ENCODE measurements around the gene KPRP. TPM values are rescaled to one million over a fixed set of nuclear protein-coding genes. Genes with fewer than 3 reads are reported as not detected.

KPRP gene
- total RNA-seq, 1 experiment from 2014 or later, result not detected

DNA sequence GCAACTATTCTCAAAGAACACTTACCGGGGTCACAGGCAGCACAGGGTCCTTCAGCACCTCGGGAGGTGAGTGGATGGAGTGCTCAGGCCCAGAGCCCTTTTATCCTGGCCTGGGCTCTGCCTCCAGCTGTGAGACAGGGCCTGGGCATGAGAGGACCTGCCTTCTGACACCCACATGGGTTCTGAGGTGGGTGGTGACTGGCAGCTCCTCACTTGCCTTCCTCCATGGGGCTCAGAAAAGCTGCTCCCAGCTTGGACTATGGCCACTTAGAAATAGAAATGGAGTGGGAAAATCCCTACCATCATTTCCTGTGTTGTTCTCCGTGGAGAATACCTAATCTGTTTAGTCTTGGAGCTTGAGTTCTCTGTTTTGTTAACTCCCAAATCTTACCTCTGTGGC lies 48.8 kb downstream of the KPRP start, which contains the start of gene LCE1C:
Gene LCE1C (minus strand): TSS at position 76 of the 400 bp plus-strand sequence. CDS start 1,173 bp downstream, outside the sequence.
- H2BK5ac ChIP-seq (ENCODE audit: insufficient read length, low read length), result no peak within 1 kb of the TSS
- no peaks in the 10 kb centered on the region for H3K4me1 ChIP-seq (ENCODE audit: insufficient read depth, low read length)
- H3K9me3 Mint-ChIP-seq, result peaks cover 83 to 84% of the 10 kb centered on the region in 2 experiments
- H3K79me1 ChIP-seq (ENCODE audit: insufficient read depth, low read depth, low read length, poor library complexity, severe bottlenecking), result no peaks in the 10 kb centered on the region
- no peak within 1 kb of the TSS for H4K5ac ChIP-seq (ENCODE audit: insufficient read length, low read depth, low read length)
- H3K56ac ChIP-seq (ENCODE audit: insufficient read length, low read depth, low read length), result no peak within 1 kb of the TSS
- no peak within 1 kb of the TSS for H2BK120ac ChIP-seq (ENCODE audit: low read depth, low read length, poor library complexity, severe bottlenecking)
- no peak within 1 kb of the TSS for H3K23ac ChIP-seq (ENCODE audit: insufficient read length, low read depth, low read length)
- H2AK5ac ChIP-seq (ENCODE audit: insufficient read length, low read length), result no peak within 1 kb of the TSS
- no peak within 1 kb of the TSS for H3K4ac ChIP-seq (ENCODE audit: low read depth, low read length)
- H2BK12ac ChIP-seq (ENCODE audit: insufficient read length, low read depth, low read length), result no peak within 1 kb of the TSS
- no peak within 1 kb of the TSS for H3K27ac ChIP-seq (ENCODE audit: insufficient read length, low read depth, low read length)
- H3K27me3 ChIP-seq (ENCODE audit: insufficient read depth, low read length), result no peaks in the 10 kb centered on the region
- H3K18ac ChIP-seq (ENCODE audit: insufficient read length, low read depth, low read length), result no peak within 1 kb of the TSS
- H4K91ac ChIP-seq (ENCODE audit: insufficient read length, low read depth, low read length), result no peak within 1 kb of the TSS
- peaks cover 80% of the 10 kb centered on the region for H3K9me3 ChIP-seq (ENCODE audit: control insufficient read depth, low read depth, low read length)
- no peak within 1 kb of the TSS for H3K4me2 ChIP-seq (ENCODE audit: insufficient read depth, insufficient read length, low read length)
- H3K9ac ChIP-seq (ENCODE audit: extremely low read depth, insufficient read length, low read length), result no peak within 1 kb of the TSS
- no peak for TF ChIP-seq CTCF (conservative IDR thresholded peaks at IDR 0.05)
- H3T11ph ChIP-seq (ENCODE audit: low read length), result no peak within 1 kb of the TSS
- no peak within 1 kb of the TSS for H4K8ac ChIP-seq (replicated peaks; ENCODE audit: insufficient read length, low read depth, low read length)
- H3K27me3 Mint-ChIP-seq (ENCODE audit: low read depth), result no peaks in the 10 kb centered on the region; the same call in none of the 2 replicates
- no peak for DNase-seq
- no CpG with 5 or more reads among the region's 3 CpGs for WGBS (ENCODE audit: extremely low coverage, insufficient read length, low lambda C conversion rate)
- H2AFZ ChIP-seq (ENCODE audit: low read length), result no peak within 1 kb of the TSS
- H3K79me2 ChIP-seq (ENCODE audit: insufficient read depth, low read length), result no peaks in the 10 kb centered on the region
- no peaks in the 10 kb centered on the region for H3K4me1 Mint-ChIP-seq
- H3K27ac Mint-ChIP-seq, result no peak within 1 kb of the TSS
- H2BK20ac ChIP-seq (ENCODE audit: low read depth, low read length, poor library complexity, severe bottlenecking), result no peak within 1 kb of the TSS
- no peaks in the 10 kb centered on the region for H4K20me1 ChIP-seq (ENCODE audit: control insufficient read depth, insufficient read depth, insufficient read length)
- H2BK15ac ChIP-seq (ENCODE audit: low read depth, low read length), result no peak within 1 kb of the TSS
- no peaks in the 10 kb centered on the region for H3K23me2 ChIP-seq (ENCODE audit: insufficient read length, low read depth, low read length, poor library complexity, severe bottlenecking)
- no peak within 1 kb of the TSS for H3K4me3 Mint-ChIP-seq
- H3K36me3 Mint-ChIP-seq (ENCODE audit: insufficient read depth in 1 of 3, low read depth in 3 of 3), result peaks cover 4 to 24% (median 7%) of the 10 kb centered on the region in 3 experiments; a peak in 5 of 7 replicates
- no peak within 1 kb of the TSS for H3K14ac ChIP-seq (ENCODE audit: insufficient read depth, low read length)
